Measurements from ENCODE around the gene MCM7. TPM values are rescaled to one million over a fixed set of nuclear protein-coding genes. Genes with fewer than 3 reads are reported as not detected.

MCM7 gene
- total and polyA plus RNA-seq, 10 of the 15 experiments (the other 5 are each of a cell fraction or from before 2014, with no cell fraction given), result 183 to 383 (median 244) TPM

- RAD21 ChIA-PET (ENCODE audit: unreplicated experiment), result no interaction called here
- no peaks in the 10 kb centered on the region for H3K9me3 ChIP-seq (replicated peaks; ENCODE audit: control insufficient read depth, insufficient read depth, low read length)
- no TSS peak for BruUV-seq (replicated peaks)
- H3K79me2 ChIP-seq (ENCODE audit: control insufficient read depth, insufficient read depth, low read length), result peaks cover 9% of the 10 kb centered on the region
- in situ Hi-C loops (cut with MboI), result no loop called here
- no peak for ATAC-seq
- WGBS (ENCODE audit: insufficient coverage, insufficient replicate concordance, low lambda C conversion rate, missing lambda C conversion rate), result 80% methylated on average over 13 of the region's 13 CpGs
- TF ChIP-seq POLR2A (IDR thresholded peaks at IDR 0.05; ENCODE audit: low read depth, low read length), result peak; percentile 26; the same call in 1 of the 2 replicates
- TF ChIP-seq E2F8 (IDR thresholded peaks at IDR 0.05; ENCODE audit: low read depth, partially characterized antibody), result no peak
- H3K36me3 ChIP-seq (ENCODE audit: control insufficient read depth in 2 of 2, insufficient read depth in 2 of 2, low read length in 1 of 2), result peaks cover 45 to 56% of the 10 kb centered on the region in 2 experiments
- no peak for FAIRE-seq
- intact Hi-C loops (cut with micrococcal nuclease; ENCODE audit: unreplicated experiment), result no loop called here
- H3K4me1 ChIP-seq (ENCODE audit: control insufficient read depth, insufficient read depth, low read length), result peaks cover 1% of the 10 kb centered on the region
- no peak for DNase-seq (ENCODE audit: low read depth, low spot score)
- peaks cover 3% of the 10 kb centered on the region; the same call in 1 of the 2 replicates for H4K20me1 ChIP-seq (ENCODE audit: control insufficient read depth, insufficient read depth)
- H3K27ac ChIP-seq (ENCODE audit: control insufficient read depth, insufficient read depth), result no peak overlapping the region
- H2AFZ ChIP-seq (ENCODE audit: control insufficient read depth, low read depth, low read length), result no peak overlapping the region
- no peak overlapping the region for H3K9ac ChIP-seq (ENCODE audit: control insufficient read depth, insufficient read depth, low read length)
- POLR2A ChIA-PET, result no interaction called here
- H3K4me2 ChIP-seq (ENCODE audit: control insufficient read depth, insufficient read depth), result no peak overlapping the region
- H3K4me3 ChIP-seq, result no peak overlapping the region
- SMC1A ChIA-PET (ENCODE audit: uncharacterized antibody, unreplicated experiment), result no interaction called here
- CTCF ChIA-PET, result no interaction called here
- H3K27me3 ChIP-seq (replicated peaks in 1 of 2; ENCODE audit: control insufficient read depth in 2 of 2, insufficient read depth in 2 of 2, low read length in 1 of 2), result no peaks in the 10 kb centered on the region
Observed at GRCh38 chr7:100093498-100093897, 7.7 kb downstream of the MCM7 start.

- Histone ChIP-seq H3K4me3 (no peak overlapping the region), H4K20me1 (ENCODE audit: control insufficient read depth, insufficient read depth) (peaks cover 3% of the 10 kb centered on the region; the same call in 1 of the 2 replicates), H2AFZ (ENCODE audit: control insufficient read depth, low read depth, low read length) (no peak overlapping the region), H3K9ac (ENCODE audit: control insufficient read depth, insufficient read depth, low read length) (no peak overlapping the region), H3K4me1 (ENCODE audit: control insufficient read depth, insufficient read depth, low read length) (peaks cover 5% of the 10 kb centered on the region), H3K79me2 (ENCODE audit: control insufficient read depth, insufficient read depth, low read length) (peaks cover 10% of the 10 kb centered on the region), H3K27me3 (replicated peaks in 1 of 2; ENCODE audit: control insufficient read depth in 2 of 2, insufficient read depth in 2 of 2, low read length in 1 of 2) (no peaks in the 10 kb centered on the region), H3K9me3 (replicated peaks; ENCODE audit: control insufficient read depth, insufficient read depth, low read length) (no peaks in the 10 kb centered on the region), H3K36me3 (ENCODE audit: control insufficient read depth in 2 of 2, insufficient read depth in 2 of 2, low read length in 1 of 2) (peaks cover 41 to 53% of the 10 kb centered on the region in 2 experiments), H3K4me2 (ENCODE audit: control insufficient read depth, insufficient read depth) (no peak overlapping the region), H3K27ac (ENCODE audit: control insufficient read depth, insufficient read depth) (no peak overlapping the region)
- ATAC-seq, result no peak
- CTCF ChIA-PET, result no interaction called here
- BruUV-seq (replicated peaks), result TSS peak; percentile 50
- SMC1A ChIA-PET (ENCODE audit: uncharacterized antibody, unreplicated experiment), result no interaction called here
- intact Hi-C loops (cut with micrococcal nuclease; ENCODE audit: unreplicated experiment), result no loop called here
- in situ Hi-C loops (cut with MboI), result no loop called here
- RAD21 ChIA-PET (ENCODE audit: unreplicated experiment), result no interaction called here
- 71% methylated on average over 8 of the region's 8 CpGs for WGBS (ENCODE audit: insufficient coverage, insufficient replicate concordance, low lambda C conversion rate, missing lambda C conversion rate)
- no peak for DNase-seq (ENCODE audit: low read depth, low spot score)
- POLR2A ChIA-PET, result no interaction called here
- no peak for FAIRE-seq
- no peak for TF ChIP-seq EZH2 (IDR thresholded peaks at IDR 0.05; ENCODE audit: borderline replicate concordance, control insufficient read depth, low read depth, low read length)
- TF ChIP-seq RUNX3 (IDR thresholded peaks at IDR 0.05; ENCODE audit: low read length), result no peak
- no peak for TF ChIP-seq USF1 (IDR thresholded peaks at IDR 0.05; ENCODE audit: borderline replicate concordance, extremely low read length, insufficient read depth, low read depth, low read length)
- no peak for TF ChIP-seq TAF1 (IDR thresholded peaks at IDR 0.05; ENCODE audit: borderline replicate concordance, low read depth, low read length)
- no peak for TF ChIP-seq ZNF687 (IDR thresholded peaks at IDR 0.05)
- TF ChIP-seq ETV6 (conservative IDR thresholded peaks at IDR 0.05 in 1 of 2, IDR thresholded peaks at IDR 0.05 in 1 of 2; ENCODE audit: borderline replicate concordance in 1 of 2, low read depth in 1 of 2), result no peak
- TF ChIP-seq MTA2 (IDR thresholded peaks at IDR 0.05; ENCODE audit: low read depth), result no peak
- TF ChIP-seq SUZ12 (IDR thresholded peaks at IDR 0.05; ENCODE audit: unreplicated experiment), result no peak
Observed at GRCh38 chr7:100093054-100093453, 8.1 kb downstream of the MCM7 start.
